IPS-11a (cell line): ENCODE data around the gene TRAF2.
"Not testable (repeated sequence)": the region's sequence is repeated elsewhere in the genome, so short reads cannot be mapped to it uniquely, and the experiment has no call there.

Source experiments
- H3K4me3 ChIP-seq: one replicate; pipeline ENCODE4 v1.5.1; 2013; ENCODE audit warnings: low read depth, low read length, control low read depth

Gene TRAF2

DNA sequence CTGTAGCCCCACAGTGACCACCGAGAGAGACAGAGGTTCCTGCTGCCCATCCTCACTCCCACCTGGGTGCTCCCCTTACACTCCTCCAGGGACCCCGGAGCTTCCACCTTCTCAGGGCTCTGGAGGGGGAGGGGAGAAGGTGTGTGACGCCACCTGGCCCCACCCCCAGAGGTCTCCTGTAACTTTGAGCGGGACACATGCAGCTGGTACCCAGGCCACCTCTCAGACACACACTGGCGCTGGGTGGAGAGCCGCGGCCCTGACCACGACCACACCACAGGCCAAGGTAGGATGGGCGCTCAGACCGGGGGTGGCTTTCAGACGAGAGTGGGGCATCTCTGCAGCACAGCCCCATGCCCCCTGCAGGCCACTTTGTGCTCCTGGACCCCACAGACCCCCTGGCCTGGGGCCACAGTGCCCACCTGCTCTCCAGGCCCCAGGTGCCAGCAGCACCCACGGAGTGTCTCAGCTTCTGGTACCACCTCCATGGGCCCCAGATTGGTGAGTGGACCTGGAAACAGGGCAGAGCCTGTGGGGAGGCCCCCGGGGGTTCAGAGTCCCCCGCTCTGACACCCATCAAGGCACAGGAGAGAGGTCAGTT, 29.7 kb upstream of the TRAF2 start:
- H3K4me3 ChIP-seq = no peak overlapping the region

GRCh38 chr9:136857166-136857565, 29.1 kb upstream of the TRAF2 start:
- H3K4me3 ChIP-seq = no peak overlapping the region

- H3K4me3 ChIP-seq = no peak overlapping the region
These were observed 28.5 kb upstream of the TRAF2 start for GRCh38 chr9:136857581-136858412.

DNA sequence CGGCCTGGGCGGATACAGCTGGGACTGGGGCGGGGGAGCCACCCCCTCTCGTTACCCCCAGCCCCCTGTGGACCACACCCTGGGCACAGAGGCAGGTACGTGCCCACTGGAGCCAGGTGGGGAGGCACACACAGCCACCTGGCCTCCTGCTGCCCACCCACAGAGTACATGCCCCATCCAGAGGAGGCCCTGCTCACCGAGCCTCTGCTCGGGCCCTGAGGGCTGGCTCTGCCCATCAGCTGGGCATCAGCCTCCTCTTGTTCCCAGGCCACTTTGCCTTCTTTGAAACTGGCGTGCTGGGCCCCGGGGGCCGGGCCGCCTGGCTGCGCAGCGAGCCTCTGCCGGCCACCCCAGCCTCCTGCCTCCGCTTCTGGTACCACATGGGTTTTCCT, 27.9 kb upstream of the TRAF2 start:
- H3K4me3 ChIP-seq = no peak overlapping the region

- no peak overlapping the region for H3K4me3 ChIP-seq
These were observed 27.2 kb upstream of the TRAF2 start for GRCh38 chr9:136858844-136859757.

DNA sequence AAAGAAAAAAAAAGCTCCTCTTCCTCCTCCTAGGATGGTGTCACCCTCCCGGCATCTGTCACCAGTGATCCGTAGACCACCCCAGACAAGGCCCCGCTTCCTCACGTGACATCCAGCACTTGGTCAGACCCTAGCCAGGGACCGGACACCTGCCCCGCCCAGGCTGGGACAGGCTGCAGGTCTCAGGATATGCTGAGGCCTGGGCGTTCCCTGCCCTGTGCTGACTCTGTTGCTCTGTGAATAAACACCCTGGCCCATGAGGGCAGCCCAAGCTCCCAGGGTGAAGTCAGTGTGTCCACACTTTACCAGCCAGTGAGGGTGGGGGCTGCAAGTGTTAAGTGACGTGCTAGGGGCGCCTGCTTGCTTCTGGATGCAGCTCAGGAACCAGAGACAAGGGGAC, 25.8 kb upstream of the TRAF2 start:
- H3K4me3 ChIP-seq = no peak overlapping the region

- no peak overlapping the region for H3K4me3 ChIP-seq
These were observed 25.1 kb upstream of the TRAF2 start for GRCh38 chr9:136860933-136861873.

GRCh38 chr9:136861874-136862457, 24.4 kb upstream of the TRAF2 start:
- H3K4me3 ChIP-seq = no peak overlapping the region

GRCh38 chr9:136862849-136863622, 23.3 kb upstream of the TRAF2 start:
- no peak overlapping the region for H3K4me3 ChIP-seq

- H3K4me3 ChIP-seq = no peak overlapping the region
These were observed 22.6 kb upstream of the TRAF2 start for GRCh38 chr9:136863623-136864273.

DNA sequence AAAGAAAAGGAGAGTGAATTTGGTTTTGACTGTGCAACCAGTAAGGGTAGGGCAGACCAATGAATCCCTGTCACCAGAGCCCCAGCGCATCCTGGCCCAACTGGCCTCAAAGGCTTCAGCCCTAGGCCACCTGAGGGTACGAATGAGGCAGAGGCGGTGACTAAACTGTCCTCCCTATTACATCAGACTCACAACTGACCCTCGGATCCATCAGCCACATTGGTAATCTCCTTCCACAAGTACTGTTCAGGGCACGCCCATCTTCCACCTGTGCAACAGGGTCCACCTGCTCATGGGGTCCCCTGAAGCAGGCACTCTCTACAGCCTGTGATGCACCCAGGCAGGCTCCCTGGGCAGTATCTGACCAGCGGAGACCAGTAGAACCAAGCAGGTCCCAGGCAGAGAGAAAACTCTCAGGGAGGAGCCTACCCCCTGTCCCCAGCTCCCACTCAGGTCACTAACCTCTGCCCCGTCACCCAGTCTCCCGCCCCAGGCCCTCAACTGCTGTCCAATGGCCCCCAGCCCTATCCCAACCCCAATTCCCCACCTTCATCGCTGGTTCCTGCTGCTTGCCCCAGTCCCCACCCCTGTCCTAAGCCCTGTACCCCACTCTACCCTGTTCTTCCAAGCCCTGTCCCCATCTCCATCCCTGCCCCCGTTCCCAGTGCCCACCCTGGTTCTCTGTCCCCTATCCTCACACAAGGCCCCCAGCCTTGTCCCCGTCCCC, 21.1 kb upstream of the TRAF2 start:
- peak overlapping the region; percentile 50 for H3K4me3 ChIP-seq

- H3K4me3 ChIP-seq = peak overlapping the region; percentile 72
These were observed 20.6 kb upstream of the TRAF2 start for GRCh38 chr9:136865768-136866103.

DNA sequence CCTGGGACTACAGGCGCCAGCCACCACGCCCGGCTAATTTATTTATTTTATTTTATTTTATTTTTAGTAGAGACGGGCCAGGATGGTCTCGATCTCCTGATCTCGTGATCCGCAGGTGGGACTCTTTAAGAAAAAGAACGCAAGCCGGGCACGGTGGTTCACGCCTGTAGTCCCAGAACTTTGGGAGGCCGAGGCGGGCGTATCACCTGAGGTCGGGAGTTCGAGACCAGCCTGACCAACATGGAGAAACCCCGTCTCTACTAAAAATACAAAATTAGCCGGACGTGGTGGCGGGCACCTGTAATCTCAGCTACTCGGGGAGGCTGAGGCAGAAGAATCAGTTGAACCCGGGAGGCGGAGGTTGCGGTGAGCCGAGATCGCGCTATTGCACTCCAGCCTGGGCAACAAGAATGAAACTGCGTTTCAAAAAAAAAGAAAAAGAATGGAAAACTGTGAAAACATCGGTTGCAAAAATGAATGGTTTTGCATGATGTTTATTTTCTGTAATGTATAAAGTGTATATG, 19.4 kb upstream of the TRAF2 start:
- H3K4me3 ChIP-seq = not testable (repeated sequence)

DNA sequence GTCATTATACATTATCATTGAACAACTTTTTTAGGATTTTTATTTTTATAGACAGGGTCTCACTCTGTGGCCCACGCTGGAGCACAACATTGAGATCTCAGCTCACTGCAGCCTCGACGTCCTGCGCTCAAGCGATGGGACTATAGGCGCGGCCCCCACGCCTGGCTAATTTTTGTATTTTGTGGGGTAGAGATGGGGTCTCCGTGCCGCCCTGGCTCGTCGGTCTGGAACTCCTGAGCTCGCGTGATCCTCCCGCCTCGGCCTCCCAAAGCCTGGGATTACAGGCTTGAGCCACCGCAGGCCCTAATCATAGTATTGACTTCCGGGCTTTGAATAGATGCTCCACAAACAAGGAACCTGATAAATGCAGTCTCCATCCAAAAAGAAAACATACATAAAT, 18.8 kb upstream of the TRAF2 start:
- H3K4me3 ChIP-seq = no peak overlapping the region

GRCh38 chr9:136867917-136868316, 18.4 kb upstream of the TRAF2 start:
- no peak overlapping the region for H3K4me3 ChIP-seq

DNA sequence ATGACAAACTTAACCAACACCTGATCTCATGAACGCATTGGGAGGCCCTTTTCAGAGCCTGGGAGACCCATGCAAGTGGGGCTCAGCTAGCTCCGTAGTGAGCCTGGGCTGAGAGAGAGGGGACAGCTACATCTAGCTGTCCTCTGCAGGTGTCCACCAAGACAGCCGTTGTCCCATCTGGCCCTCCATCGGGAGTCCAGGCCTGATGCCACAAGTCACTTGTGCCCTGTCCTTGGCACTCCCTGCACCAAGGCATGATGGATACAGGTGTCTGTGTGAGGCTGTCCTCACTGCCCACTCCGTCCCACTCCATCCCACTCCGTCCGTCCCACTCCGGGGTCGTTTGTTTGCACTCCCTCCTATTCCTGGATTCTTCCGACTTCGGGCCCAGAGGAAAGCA, 17.7 kb upstream of the TRAF2 start:
- no peak overlapping the region for H3K4me3 ChIP-seq

GRCh38 chr9:136869611-136870010, 16.7 kb upstream of the TRAF2 start:
- not testable (repeated sequence) for H3K4me3 ChIP-seq

DNA sequence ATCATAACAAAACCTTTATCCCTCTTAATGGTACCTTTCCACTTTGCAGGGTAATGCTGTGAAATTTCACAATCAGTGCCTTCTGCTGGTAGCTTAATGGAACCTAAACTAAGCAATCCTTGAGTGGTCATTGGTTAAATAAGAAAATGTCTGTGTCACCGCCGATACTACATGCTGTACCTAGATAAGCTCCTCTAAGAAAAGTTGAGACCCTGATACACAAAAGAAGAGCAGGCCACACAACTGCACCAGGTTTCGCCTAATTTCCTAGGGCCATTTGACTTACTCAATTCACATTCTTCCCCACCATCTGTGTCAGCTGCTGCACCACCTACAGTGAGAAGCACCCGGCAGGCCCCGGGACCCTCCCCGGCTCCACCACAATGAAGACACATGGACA, 11.2 kb upstream of the TRAF2 start:
- no peak overlapping the region for H3K4me3 ChIP-seq
